Activated effector memory CD4-positive, alpha-beta T cell treated with anti-CD3 and anti-CD28 coated beads, Interleukin-2, amount 50 U/mL, for 16 hours (primary cell): Measurements from ENCODE around the gene NCOA7.

Experiments used
- DNase-seq: peaks from one replicate; pipeline ENCODE4 v3.0.0-alpha.2; 2020

Gene NCOA7

GRCh38 chr6:125790358-125791150 is at the start of gene NCOA7:
Gene NCOA7 (plus strand): TSS chr6:125790960. CDS start chr6:125815355, 24,395 bp downstream.
- peak; percentile 93 for DNase-seq

- DNase-seq, result no peak
These were observed 49.4 kb upstream of the NCOA7 start for GRCh38 chr6:125741336-125741735.

GRCh38 chr6:125742024-125742423 is 48.7 kb upstream of the NCOA7 start:
- no peak for DNase-seq

- no peak for DNase-seq
These were observed 48.2 kb upstream of the NCOA7 start for GRCh38 chr6:125742464-125743120.

GRCh38 chr6:125743604-125744003 is 47.2 kb upstream of the NCOA7 start:
- no peak for DNase-seq

- DNase-seq, result no peak
These were observed 45.3 kb upstream of the NCOA7 start for GRCh38 chr6:125745281-125746018.

GRCh38 chr6:125746019-125746414 is 44.7 kb upstream of the NCOA7 start:
- no peak for DNase-seq

GRCh38 chr6:125746731-125747588 is 43.8 kb upstream of the NCOA7 start:
- peak; percentile 86 for DNase-seq

GRCh38 chr6:125747589-125748405 is 43.0 kb upstream of the NCOA7 start:
- peak; percentile 71 for DNase-seq

- DNase-seq, result no peak
These were observed 42.2 kb upstream of the NCOA7 start for GRCh38 chr6:125748406-125749172.

- peak; percentile 93 for DNase-seq
These were observed 41.4 kb upstream of the NCOA7 start, which contains the start of gene HEY2 for GRCh38 chr6:125749173-125749864. Gene HEY2 (plus strand): TSS chr6:125749632. CDS start chr6:125749777, 145 bp downstream.

- DNase-seq, result no peak
These were observed 40.7 kb upstream of the NCOA7 start for GRCh38 chr6:125749865-125750691.

GRCh38 chr6:125750692-125751333 is 39.9 kb upstream of the NCOA7 start:
- no peak for DNase-seq

GRCh38 chr6:125751334-125751916 is 39.3 kb upstream of the NCOA7 start:
- DNase-seq, result no peak

GRCh38 chr6:125752773-125753172 is 38.0 kb upstream of the NCOA7 start:
- no peak for DNase-seq

GRCh38 chr6:125753218-125753936 is 37.4 kb upstream of the NCOA7 start:
- DNase-seq, result no peak

GRCh38 chr6:125753937-125754259 is 36.9 kb upstream of the NCOA7 start:
- DNase-seq, result no peak

GRCh38 chr6:125754566-125754965 is 36.2 kb upstream of the NCOA7 start:
- no peak for DNase-seq
